ENCODE measurements around the gene KIAA1671.

GRCh38 chr22:24962094-24962493 is 9.6 kb downstream of the KIAA1671 start:
- TF ChIP-seq EP300 (IDR thresholded peaks at IDR 0.05; ENCODE audit: borderline replicate concordance in 1 of 2, low read depth in 1 of 2, low read length in 1 of 2) (no peak), SIN3A (IDR thresholded peaks at IDR 0.05; ENCODE audit: borderline replicate concordance, low read depth, low read length) (no peak), EZH2phosphoT487 (IDR thresholded peaks at IDR 0.05; ENCODE audit: borderline replicate concordance, low read depth) (no peak), CTCF (IDR thresholded peaks at IDR 0.05) (no peak), TAF1 (IDR thresholded peaks at IDR 0.05; ENCODE audit: borderline replicate concordance, low read depth, low read length) (no peak), REST (IDR thresholded peaks at IDR 0.05; ENCODE audit: low read depth, low read length) (no peak), CHD2 (IDR thresholded peaks at IDR 0.05; ENCODE audit: low read length, partially characterized antibody) (no peak), PBX3 (IDR thresholded peaks at IDR 0.05) (no peak), MAX (IDR thresholded peaks at IDR 0.05; ENCODE audit: low read depth) (no peak), POLR2AphosphoS5 (IDR thresholded peaks at IDR 0.05; ENCODE audit: low read depth, low read length) (no peak), SMC3 (IDR thresholded peaks at IDR 0.05; ENCODE audit: low read depth, low read length) (no peak), GABPA (IDR thresholded peaks at IDR 0.05; ENCODE audit: low read depth) (no peak), RAD21 (IDR thresholded peaks at IDR 0.05; ENCODE audit: low read length) (no peak)
